Activated gamma-delta T cell treated with Interleukin-2 at 50 U/mL for 16 hours (primary cell): ENCODE measurements around the gene C20orf144.

ENCODE experiments used
- DNase-seq: peaks from one replicate; pipeline ENCODE4 v3.0.0-alpha.2; 2020

The C20orf144 gene

DNA sequence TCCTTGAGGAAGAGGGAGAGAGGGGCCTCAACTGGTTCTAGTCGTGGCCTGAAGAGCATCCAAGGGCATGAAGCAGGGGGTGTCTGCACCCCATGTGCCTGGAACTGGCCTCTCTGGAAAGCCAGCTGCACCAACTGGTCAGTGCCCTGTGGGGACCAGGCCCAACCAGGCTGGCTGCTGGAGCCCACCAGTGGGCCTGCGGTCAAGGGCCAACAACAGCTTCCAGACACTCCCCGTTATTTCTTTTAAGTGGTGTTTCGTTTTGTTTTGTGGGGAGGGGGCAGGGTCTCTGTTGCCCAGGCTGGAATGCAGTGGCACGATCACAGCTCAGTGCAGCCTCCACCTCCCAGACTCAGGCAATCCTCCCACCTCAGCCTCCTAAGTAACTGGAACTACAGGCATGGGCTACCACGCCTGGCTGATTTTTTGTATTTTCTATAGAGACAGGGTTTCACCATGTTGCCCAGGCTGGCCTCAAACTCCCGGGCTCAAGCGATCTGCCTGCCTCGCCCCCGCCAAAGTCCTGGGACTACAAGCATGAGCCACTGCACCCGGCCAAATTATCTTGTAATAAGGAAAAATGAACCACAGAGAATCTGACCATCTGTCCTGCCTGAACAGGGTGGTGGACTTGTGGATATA lies 11.9 kb upstream of the C20orf144 start:
- DNase-seq, result no peak

DNA sequence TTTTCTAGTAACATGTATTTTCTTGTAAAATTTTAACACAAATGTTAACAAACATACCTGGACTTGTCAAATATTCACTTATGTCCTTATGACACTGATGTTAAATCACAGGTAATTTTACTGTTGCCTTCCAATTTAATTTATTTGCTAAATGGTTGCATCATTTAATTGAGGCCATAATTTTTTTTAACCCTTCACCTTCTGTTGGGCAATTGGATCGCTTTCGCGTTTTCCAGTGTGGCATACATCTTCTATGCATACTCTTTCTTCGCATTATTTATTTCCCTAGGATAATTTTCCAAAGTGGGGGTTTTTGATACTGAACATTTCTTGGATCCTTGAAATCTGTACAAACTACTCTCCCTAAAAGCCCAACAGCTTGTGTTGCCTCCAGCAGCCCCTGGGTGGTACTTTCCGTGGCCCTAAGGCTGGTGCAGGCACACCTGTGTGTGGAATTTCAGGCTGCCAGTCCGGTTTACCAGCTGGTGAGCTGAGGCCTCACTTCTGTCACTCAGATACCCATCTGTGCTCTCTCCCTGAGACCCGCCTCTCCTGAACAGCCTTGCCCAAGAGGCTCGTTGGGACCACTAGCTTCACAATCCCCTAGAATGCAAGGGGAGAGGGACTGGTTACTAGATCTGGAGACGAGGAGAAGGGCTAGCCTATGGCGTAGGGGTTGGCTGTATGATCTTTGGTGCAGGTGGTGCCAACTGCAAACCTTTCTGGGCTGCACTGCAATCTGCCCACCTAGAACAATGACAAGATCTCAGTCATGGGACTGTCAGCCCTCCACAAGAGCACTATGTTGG lies 11.2 kb upstream of the C20orf144 start:
- DNase-seq, result no peak

DNA sequence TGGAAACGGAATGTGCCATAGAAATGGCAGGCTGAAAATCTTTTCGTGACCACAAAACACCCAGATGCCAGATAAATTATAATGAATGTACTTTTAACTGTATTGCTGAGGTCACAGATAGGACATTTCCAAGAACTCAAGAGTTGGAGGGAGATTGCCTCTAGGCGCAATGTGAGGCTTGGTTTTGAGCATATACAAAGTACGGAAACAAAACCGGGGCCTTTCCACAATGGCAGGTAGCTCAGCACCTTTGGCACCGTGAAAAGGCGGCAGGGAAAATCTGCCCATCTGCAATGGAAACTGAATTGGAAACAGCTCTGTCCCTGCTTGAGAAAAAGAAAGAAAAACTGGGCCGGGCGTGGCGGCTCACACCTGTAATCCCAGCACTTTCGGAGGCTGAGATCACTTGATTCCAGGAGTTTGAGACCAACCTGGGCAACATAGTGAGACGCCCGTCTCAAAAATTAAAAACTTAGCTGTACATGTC lies 10.5 kb upstream of the C20orf144 start:
- no peak for DNase-seq

DNA sequence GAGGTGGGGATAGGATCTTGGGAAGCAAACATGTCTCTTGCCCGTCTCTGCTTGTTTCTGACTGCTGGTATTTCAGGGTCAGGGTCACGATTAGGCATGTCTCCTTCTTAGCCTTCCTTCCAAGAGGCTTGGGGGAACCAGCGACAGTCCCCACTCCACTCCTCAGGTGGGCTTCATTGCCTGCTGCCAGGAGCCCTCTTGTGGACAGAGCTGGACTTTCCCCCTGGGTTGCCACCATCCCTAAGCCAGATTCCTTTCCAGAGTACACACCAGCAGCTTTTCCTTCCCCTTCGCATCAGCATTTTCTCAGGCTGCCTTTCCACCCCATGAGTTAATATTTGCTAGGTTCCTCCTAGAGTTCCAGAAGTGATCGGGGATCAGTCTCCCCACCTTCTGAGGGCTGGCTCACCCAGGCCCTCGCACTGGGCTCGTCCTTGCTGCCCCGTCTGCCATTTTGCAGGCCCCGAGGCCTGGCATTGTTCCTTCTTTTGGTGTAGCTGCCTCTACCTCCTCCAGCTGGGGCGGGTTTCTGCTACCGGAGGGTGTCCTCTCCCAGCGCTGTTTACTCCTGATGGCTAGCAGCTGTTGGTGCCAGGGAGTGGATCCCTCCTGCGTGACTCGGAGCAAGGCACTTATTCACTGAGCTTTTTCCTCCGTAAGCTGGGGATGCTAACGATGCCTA lies 8.8 kb upstream of the C20orf144 start:
- DNase-seq, result peak; percentile 56

DNA sequence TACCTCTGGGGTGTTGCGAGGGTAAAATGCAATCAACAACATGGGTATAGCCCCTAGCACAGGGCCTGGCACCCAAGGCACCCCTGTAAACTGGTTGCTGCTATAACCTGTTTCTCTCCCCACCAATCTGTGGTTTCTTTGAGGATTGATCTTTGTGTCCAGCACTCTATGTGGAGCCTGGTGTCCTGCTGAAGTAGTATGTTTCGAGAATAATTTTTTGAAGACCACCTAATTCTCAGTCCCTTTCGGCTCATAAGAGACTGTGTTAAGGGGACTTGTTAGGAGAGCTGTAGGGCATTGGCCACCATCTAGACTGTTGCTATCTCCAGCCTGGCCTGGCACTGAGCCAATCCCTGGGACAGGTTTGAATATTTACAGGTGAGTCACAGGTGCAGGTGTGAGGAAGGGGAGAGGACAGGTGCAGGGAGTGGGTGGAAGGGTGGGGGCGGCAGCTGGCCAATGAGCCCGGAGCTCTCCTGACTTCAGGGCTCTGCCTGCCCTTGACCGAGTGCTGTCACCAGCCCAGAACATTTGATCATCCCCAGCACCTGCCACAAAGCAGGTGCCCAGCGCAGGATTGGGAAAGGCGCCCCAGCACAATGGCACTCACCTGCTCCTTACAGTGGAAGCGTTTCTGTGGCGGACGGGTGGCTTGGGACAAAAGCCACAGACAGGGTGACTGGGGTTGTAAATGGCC lies 8.1 kb upstream of the C20orf144 start:
- DNase-seq, result no peak

DNA sequence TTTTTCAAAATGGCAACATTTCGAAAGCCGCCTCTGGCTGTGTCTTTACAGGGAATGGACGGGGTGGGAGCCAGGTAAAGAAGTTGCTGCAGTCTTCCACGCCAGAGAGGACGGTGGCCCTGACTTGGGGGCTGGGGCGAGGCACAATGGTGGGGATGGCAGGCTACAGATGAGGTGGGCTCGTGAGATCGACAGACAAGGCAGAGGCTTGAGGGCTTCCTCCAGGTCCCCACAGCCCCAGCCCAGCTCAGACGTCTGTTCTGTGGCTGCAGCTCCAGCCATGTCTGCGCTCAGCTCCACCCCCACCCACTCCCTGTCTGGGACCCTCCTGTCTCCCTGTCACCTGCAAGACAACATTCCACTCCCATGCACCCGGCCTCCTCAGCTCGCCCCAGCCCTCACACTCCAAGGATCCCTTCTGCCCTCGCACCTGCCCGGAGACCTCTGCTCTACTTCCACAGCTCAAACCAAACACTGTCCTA lies 7.4 kb upstream of the C20orf144 start:
- no peak for DNase-seq

DNA sequence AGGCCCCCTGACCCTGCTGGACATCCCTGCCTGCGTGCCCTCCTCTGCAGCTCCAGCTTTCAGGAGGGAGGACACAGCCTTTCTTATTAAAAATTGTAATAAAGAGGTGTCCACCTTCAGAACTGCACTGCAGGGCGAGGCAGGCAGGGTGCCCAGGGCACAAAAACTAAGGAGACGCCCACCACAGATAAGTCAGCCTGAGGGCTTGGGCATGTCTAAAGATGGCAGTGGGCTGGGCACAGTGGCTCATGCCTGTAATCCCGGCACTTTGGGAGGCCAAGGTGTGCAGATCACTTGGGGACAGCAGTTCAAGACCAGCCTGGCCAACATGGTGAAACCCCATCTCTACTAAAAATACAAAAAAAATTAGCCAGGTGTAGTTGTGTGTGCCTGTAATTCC lies 7.0 kb upstream of the C20orf144 start:
- DNase-seq, result no peak

DNA sequence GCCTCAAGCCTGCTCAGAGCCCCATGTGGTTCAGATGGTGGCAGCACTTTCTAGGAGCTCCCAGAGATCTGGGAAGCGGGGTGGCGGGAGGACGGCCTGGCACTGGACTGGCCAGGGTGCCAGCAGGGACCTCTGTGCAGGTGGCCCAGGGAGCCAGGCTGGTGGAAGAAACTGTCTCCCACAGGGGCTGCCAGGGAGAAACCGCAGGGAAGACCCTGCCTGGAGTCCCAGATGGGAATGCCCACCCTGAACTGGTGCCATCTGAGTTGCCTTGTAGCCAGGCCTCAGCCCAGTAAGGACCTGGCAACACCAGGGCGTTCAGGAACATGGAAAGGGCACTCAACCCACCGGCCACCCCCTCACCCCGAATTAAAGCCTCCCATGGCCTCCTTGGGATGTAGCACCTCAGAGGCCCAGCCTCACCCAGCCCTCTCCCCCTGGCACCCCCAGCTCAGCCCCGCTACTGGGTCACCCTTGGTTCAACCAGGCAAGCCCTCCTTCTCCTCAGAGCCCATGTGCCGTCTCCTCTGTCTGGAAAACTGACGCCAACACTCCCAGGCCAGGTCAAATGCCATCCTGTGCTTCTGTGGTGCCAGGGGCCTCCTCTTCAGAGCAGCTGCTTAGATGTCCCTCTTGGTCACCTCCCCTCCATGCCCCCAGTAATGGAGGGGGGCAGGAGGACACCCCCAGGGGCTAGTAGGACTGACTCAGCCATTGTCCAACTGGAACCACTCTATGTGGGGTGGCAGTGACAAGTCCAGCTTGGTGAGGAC lies 5.9 kb upstream of the C20orf144 start:
- no peak for DNase-seq

DNA sequence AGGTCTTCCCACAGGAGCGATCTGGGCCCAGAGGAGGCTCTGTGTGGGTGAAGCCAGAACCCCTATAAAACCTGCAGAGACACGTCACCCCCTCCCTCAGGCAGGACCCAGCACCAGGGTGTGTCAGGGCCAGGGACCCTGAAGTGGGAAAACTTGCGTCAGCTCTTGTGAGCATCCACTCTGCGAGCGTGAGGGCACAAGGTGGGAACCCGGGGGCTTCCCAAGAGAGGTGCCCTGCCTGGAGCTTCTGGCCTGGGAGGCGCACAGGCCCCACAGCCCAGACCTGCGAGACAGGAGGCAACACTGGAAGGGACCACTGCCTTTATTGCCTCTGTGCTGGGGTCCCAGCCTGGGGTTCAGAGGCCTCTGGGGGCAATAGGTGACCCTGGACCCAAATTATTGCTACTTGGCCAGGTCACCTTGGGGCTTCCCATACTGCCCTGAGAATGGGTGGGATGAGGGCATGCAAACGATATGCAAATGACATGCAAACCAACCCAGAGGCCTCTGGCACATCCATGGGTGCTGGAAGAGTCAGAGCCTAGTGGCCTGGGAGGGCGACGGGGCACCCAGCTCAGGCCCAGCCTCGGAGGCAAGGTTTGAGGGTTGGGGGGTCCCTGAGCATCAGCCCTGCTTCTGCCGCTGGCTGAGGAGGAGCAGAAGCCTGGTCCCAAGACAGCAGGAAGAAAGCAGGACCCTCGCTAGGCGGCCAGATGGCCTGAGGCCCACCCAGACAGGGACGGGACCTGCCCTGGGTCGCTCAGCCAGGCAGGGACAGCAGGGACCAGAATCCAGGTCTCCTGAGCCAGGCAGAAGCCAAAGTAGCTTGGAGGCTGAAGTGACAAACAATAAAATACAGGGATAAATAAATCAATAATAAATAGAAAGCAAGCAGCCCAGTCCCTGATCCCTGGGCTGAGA lies 5.1 kb upstream of the C20orf144 start:
- DNase-seq, result no peak

DNA sequence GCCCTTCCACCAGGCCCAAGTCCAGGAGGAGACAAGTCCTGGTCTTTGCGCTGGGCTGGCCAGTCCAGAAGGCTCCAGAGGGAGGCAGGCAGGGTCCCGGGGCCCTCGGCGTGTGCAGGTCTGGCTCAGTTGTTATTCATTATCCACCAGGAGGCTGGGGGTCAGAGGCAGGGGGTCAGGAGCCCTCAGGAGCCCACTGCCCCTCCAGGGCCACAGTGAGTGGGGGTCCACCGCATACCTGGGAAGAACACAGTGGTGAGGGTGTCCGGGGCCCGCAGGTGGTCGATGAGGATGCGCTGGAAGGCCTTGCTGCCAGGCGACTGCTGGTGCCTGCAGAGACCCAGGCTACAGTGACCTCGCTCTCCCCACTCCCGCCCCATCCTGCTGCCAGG lies 4.4 kb upstream of the C20orf144 start:
- no peak for DNase-seq

DNA sequence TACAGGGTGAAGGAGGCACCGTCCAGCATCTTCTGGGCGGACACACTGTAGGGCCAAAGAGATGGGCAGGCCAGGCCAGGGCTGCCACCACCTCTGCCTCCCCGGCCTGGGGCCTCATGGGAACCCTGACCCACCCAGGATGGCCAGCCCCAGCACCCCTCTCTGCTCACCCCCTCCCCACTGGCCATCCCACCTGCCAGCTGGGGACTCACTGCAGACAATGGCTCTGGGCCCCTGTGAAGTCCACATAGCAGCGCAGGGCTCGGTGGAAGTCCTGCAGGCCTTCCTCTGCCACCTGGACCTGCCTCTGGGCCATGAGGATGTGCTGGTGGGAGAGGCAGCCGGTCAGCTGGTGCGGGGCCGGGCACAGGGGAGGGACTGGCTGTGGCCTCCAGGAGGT lies 3.6 kb upstream of the C20orf144 start:
- DNase-seq, result no peak

DNA sequence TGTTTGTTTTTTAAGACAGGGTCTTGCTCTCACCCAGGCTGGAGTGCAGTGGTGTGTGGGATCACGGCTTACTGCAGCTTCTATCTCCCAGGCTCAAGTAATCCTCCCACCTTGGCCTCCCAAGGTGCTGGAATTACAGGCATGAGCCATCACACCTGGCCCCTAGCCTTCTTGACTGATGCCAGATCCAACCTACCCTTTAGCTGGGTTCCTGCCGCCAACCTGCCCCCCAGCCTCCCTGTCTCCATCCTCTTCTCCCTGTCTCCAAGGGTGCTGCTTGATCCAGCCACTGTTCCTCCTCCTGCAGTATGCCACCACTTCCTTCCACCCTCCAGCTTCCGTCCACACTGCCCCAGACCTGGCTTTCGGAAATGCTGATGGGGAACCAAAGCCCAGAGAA lies 3.2 kb upstream of the C20orf144 start:
- DNase-seq, result no peak

DNA sequence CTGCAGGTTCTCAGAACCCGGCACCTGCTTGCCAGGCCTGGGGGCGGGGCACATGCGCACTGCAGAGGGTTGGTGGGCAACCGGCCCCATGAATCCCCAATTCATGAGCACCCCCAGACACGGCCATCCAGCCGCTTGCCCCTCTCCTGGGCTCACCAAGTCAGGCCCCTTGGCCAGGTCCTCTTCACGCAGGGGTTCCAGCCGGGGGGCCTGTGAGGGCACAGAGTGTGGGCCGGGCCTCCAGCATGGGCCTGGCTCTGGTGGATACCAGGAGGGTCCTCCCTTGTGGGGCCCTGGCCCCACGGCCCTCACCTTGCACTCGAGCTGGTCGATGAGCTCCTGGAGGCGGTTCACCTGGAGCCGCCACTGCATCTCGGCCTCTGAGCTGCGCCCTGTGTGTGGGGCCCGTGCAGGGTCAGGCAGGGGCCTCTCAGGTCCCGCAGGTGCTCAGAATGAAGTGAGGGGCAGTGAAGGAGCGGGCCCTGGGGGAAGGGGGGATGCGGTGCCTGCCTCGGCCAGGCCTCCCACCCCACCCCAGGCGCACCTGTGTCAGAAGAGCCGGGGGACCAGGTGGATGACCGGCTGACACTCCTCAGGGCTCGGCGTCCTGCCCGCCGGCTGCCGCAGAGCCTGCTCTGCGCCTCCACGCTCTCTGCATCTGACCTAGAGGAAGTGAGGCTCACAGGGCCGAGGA lies 2.6 kb upstream of the C20orf144 start:
- DNase-seq, result no peak

DNA sequence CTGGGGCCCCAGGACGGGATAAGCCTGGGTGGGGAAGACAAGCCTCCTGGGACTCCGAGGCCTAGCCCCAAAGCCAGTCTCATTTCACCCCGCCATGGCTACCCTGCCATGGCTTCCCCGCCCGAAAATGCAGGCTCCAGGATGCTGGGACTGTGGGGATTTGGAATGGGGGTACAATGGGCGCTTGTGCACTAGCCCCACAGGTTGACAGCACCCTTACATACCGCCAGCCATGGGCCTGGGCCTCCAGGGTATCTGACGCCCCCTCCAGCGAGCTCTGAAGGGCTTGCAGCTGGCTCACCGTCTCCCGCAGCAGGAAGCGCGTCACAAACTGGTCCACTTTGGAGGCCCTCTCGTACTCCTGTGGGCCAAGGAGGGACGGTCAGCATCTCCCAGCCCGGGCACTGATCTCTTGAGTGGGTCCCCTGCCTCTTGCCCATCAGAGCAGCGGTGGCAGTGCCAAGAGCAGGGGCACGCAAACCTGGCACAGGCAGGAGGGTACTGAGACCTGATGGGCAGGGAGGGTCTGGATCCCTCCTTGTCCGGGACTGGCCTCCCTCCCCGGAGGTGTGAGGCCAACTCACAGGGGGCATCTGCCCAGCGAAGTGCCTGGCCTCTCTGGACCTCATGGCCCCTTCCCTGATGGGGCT lies 2.0 kb upstream of the C20orf144 start:
- no peak for DNase-seq

DNA sequence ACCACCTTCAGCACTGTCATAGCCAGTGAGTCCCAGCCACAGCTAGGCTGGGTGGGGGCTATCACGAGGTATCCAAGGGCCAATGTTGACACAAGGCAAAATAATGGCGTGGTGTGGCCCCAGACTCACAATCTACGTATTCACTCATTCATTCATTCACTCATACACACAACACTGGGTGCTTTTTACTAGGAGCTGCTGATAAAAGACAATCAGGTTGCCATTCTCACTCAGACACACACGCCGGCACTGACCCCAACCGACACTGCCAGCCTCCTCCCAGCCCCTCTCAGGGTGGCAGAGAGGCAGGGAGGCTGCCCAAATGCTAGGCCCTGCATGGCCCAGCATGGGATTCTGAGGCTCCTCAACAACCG lies 1.5 kb upstream of the C20orf144 start:
- DNase-seq, result no peak

DNA sequence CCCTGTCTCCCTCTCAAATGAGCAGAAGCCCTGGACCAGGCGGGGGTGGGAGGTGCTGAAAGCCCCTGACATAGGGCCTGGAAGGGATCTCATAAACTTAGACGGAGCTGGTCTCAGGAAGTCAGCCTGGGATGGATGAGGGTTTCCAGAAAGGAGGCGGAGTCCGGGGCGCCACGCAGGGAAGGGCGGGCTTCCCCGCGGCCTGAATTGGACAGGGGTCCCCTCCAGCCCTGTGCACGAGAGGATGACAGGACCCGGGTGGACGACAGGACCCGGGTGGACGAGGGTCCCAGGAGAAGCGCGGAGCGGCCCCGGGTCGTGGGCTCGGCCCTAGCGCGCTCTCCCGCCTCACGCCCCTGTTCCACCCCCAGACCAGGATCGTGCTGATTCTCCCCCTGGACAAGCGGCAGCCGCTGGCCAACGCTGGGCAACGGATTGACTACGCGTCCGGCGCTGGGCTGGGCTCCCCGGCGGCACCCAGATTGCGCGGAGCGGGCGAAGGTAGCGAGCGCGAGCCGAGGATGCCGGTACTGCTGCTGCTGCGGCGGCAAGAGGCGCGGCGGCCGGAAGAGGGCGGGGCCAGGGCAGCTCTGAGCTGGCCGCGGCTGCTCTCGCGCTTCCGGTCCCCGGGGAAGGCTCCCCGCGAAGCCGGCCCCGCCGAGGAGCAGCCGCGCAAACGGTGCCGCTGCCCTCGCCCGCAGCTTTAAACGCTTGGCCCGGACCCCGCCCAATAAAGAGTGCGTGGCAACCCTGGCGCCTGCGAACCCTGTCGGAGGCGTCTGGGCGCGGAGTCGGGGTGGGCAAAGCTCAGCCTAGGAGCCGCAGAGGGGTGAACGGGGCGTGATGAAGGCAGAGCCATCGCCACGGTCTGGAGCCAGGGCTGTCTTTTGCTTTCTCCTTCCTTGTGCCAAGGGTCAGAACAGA lies 1.3 kb downstream of the C20orf144 start:
- DNase-seq, result peak; percentile 85

DNA sequence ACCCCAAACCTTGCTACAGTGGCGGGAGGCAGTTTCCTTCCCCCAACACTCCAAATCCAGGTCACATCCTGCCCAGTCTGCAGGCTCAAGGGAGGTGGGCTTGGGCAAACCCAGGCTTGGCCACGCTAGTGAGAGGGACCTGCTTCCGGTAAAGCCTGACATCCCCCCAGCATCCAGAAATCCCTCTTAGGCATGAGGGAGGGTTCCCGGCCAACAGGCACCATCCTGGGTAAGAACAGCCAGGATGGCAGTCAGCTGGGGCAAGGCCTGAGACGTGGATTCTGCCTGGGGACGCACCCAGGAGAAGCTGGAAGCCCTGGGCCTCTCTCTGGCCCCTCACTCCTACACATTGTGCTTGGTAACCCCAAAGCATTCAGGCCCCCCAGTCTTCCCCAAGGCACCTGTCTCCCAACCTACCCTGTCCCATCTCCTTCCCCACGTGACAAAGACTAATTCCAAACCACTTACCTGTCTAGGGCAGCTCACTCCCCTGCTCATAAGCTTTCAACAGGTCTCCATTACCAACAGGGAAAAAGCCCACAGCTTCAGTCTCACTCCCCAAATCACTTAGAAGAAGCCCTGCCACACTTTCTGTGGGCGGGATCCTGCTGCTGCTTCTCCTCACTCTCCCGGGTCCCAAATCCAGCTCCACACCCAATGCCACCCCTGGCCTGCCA lies 2.1 kb downstream of the C20orf144 start:
- DNase-seq, result no peak

DNA sequence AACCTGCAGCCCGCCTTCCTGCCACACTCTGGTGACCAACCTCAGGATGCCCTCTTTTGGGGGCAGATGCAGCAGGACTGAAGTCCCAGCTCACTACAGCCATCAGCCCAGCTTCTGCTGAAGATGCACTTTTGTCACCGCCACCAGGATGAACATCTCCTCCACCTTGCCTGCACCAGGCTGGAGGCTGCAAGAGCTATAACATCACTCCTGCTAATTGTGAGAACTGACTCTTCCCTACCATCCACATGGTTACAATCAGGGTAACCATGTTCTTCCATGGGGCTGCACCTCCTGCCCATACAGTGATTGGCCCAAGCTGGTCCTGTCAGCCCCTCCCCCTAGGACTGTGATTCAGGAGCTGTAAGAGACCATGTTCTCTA lies 2.6 kb downstream of the C20orf144 start:
- no peak for DNase-seq
